GM12891 (cell line): Measurements from ENCODE around the gene MRPL3.

Source experiments
- DNase-seq: peaks from one replicate; pipeline ENCODE4 v3.0.0; 2011; ENCODE audit warnings: low spot score; ENCODE audit not compliant: insufficient read length
- FAIRE-seq: peaks from 2 replicates; lab custom pipeline; 2011; peaks lifted over from hg19 to GRCh38; lab: Jason Lieb, UNC
- PAX5 ChIP-seq: IDR thresholded peaks from 2 replicates; pipeline ENCODE4 v1.6.1; 2011; ENCODE audit warnings: low read length, moderate library complexity, mild to moderate bottlenecking; ENCODE audit not compliant: insufficient read depth, severe bottlenecking
- POLR2A ChIP-seq: IDR thresholded peaks from 2 replicates; pipeline ENCODE4 v1.6.1; 2011; ENCODE audit warnings: low read depth, low read length, control low read depth
- POLR2AphosphoS5 ChIP-seq: IDR thresholded peaks from 2 replicates; pipeline ENCODE4 v1.6.1; 2011; ENCODE audit warnings: low read depth, low read length, control low read depth
- POU2F2 ChIP-seq: IDR thresholded peaks from 2 replicates; pipeline ENCODE4 v1.6.1; 2011; ENCODE audit warnings: low read depth, mild to moderate bottlenecking, control low read depth, low read length, moderate library complexity
- SPI1 ChIP-seq: IDR thresholded peaks from 2 replicates; pipeline ENCODE4 v1.6.1; 2011; ENCODE audit warnings: low read depth, low read length, control low read depth
- TAF1 ChIP-seq: IDR thresholded peaks from 2 replicates; pipeline ENCODE4 v1.6.1; 2011; ENCODE audit warnings: low read depth, low read length, control low read depth

Gene MRPL3

GRCh38 chr3:131431754-131432153 lies 71.0 kb downstream of the MRPL3 start:
- FAIRE-seq, result no peak
- TF ChIP-seq POU2F2 (no peak), TAF1 (no peak), POLR2AphosphoS5 (no peak), POLR2A (no peak), SPI1 (no peak), PAX5 (no peak)

DNA sequence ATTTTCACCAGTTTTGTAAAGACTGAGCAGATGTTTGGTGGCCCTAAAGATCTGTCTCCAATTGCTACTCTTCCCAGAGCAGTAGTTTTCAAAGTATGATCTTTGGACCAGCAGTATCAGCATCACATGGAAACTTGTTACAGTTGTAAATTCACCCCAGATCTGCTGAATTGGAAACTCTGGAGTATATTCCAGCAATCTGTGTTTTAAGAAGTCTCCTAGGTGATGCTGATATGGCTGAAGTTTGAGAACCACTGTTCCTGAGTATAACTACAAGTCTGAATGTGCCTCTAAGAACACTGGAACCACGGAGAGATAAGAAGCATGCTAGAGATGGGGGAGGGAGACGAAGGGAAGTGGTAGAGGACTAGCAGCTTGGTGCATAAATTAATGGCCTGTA lies 75.5 kb downstream of the MRPL3 start:
- FAIRE-seq, result no peak
- no peak for DNase-seq
- TF ChIP-seq SPI1 (no peak), PAX5 (no peak), TAF1 (no peak), POLR2A (no peak), POU2F2 (no peak), POLR2AphosphoS5 (no peak)

More at GRCh38 chr3:131431754-131432153, 71.0 kb downstream of the MRPL3 start:
- no peak for DNase-seq

GRCh38 chr3:131421957-131422498 lies 80.7 kb downstream of the MRPL3 start:
- DNase-seq (no peak), FAIRE-seq (no peak)
- no peak for TF ChIP-seq POLR2AphosphoS5
- no peak for TF ChIP-seq POU2F2
- TF ChIP-seq SPI1, result no peak
- TF ChIP-seq TAF1, result no peak
- TF ChIP-seq POLR2A, result no peak
- no peak for TF ChIP-seq PAX5

- no peak for FAIRE-seq
- DNase-seq, result no peak
- TF ChIP-seq TAF1, result no peak
- no peak for TF ChIP-seq POLR2A
- no peak for TF ChIP-seq POLR2AphosphoS5
- TF ChIP-seq POU2F2, result no peak
- TF ChIP-seq SPI1, result no peak
- no peak for TF ChIP-seq PAX5
Observed at GRCh38 chr3:131421301-131421700, 81.5 kb downstream of the MRPL3 start.

DNA sequence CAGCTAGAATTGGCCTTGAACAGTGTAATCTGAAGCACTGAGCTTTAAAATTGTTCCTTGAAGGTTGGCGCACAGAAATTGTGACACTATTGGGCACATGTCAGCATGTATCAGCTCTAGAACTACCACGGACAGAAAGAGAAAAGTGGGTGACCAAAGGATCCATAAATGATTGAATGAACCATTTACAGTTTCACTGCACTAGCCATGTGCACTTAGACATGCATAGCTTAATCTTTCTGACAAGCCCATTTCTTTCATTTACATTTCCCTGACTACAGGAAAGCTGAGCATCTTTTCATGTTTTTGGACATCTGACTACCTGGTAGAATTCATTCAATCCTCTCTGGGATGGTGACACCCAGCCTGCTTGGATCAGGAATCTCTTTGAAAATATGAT lies 85.0 kb downstream of the MRPL3 start:
- DNase-seq (no peak), FAIRE-seq (no peak)
- TF ChIP-seq POLR2AphosphoS5, result no peak
- no peak for TF ChIP-seq SPI1
- no peak for TF ChIP-seq POU2F2
- TF ChIP-seq TAF1, result no peak
- no peak for TF ChIP-seq POLR2A
- TF ChIP-seq PAX5, result no peak
